CMK (cell line): ENCODE results near the gene MUC5AC.

Experiments used
- DNase-seq: peaks from one replicate; pipeline ENCODE4 v3.0.0-alpha.2; 2010; ENCODE audit warnings: low read depth

Gene MUC5AC

DNA sequence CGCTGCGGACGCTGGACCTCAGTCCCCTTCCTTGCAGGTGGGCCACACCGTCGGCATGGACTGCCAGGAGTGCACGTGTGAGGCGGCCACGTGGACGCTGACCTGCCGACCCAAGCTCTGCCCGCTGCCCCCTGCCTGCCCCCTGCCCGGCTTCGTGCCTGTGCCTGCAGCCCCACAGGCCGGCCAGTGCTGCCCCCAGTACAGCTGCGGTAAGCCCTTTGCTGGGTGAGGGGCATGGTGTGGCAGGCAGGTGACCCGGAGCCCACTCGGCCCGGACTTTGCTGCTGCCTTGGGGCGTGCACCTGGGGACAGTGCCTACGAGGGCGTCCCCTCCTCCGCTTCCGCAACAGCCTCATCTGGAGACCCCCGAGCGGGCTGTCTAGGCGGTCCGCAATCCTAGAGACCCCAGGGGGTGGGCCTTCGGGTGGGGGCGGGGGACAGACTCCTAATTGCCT, 39.7 kb downstream of the MUC5AC start:
- no peak for DNase-seq

DNA sequence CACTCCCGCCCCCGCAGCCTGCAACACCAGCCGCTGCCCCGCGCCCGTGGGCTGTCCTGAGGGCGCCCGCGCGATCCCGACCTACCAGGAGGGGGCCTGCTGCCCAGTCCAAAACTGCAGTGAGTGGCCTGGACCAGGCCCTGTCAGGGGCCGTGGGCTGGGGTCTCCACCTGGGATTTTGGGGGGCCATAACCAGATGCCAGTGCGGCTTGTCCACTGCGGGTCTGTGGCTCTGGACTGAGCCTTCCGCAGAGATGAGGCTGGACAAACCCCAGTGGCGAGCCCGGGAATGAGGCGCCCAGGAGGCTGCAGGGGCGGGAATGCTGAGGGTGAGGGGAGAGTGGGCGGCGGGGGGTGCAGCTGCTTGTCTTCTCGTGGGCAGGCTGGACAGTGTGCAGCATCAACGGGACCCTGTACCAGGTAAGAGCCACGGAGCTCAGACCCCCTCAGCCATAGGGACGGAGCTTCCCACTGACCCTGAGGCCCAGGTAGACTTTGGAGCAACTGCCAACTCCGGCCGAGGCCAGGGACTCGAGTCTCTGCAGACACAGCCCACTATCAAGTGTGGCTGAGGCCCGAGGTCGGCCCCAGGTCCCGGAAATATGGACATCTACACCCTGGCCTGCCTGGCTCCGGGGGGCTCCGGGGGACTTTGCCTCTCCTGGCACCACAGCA, 40.3 kb downstream of the MUC5AC start:
- DNase-seq: no peak

DNA sequence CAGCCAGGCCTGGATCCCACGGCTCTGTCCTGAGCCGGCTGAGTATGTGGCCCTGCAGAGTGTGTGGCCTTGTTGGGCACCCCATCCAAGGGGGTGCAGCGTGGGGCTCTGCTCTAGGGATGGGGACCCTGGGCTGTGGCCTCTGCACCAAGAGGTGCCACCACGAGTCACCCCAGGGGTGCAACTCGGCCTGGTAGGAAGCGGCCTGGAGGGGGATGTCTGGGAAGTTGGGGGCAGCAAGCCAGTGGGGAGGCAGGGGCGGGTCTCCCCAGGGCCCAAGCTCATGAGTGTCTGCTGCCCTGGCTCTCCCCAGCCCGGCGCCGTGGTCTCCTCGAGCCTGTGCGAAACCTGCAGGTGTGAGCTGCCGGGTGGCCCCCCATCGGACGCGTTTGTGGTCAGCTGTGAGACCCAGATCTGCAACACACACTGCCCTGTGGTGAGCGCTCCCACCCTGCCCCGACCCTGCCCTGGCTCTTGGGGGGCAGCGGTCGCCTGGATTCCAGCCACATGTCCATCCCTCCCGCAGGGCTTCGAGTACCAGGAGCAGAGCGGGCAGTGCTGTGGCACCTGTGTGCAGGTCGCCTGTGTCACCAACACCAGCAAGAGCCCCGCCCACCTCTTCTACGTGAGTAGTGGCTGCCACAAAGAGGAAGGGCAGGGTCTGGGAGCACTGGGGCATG, 40.9 kb downstream of the MUC5AC start:
- DNase-seq: no peak

DNA sequence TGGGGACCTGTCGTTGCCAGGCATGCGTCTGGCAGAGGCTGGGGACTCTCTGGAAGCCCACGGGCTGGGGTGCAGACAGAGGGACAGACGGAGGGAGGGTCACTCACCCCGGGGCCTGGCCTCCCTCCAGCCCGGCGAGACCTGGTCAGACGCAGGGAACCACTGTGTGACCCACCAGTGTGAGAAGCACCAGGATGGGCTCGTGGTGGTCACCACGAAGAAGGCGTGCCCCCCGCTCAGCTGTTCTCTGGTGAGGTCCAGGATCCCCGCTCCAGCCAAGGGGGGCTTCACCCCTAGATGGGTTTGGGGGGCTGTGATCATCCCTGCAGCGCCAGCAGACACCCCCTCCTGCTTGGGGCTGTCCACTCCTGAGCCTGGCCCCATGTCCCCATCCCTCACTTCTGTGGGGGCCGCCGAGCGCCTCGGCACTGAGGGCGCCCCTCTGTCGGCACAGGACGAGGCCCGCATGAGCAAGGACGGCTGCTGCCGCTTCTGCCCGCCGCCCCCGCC, 41.5 kb downstream of the MUC5AC start:
- DNase-seq: no peak

DNA sequence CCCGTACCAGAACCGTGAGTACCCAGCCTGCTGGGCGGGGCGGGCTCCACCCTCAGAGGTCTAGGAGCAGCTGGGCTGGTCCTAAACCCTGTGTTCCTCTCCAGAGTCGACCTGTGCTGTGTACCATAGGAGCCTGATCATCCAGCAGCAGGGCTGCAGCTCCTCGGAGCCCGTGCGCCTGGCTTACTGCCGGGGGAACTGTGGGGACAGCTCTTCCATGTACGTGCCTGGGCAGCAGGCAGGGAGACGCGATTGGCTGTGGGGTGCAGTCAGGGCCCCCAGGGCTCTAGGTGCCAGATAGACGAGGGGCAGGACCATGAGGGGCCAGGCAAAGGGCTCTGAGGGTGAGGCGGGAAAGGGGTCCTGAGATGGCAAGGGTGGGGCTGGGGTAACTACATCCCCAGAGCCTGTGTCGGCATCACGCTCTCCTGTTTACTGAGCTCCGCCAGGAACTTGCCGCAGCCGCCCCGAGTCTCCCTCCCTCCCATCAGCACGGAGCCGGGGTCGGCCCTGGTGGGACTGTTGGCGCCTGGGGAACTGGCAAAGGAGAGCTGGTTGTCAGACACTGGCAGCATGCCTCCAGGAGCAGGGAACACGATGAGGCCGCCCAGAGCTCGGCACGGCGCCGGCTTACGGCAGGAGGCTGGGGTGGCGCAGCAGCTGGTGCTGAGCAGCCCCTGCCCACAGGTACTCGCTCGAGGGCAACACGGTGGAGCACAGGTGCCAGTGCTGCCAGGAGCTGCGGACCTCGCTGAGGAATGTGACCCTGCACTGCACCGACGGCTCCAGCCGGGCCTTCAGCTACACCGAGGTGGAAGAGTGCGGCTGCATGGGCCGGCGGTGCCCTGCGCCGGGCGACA, 42.2 kb downstream of the MUC5AC start:
- DNase-seq: no peak

DNA sequence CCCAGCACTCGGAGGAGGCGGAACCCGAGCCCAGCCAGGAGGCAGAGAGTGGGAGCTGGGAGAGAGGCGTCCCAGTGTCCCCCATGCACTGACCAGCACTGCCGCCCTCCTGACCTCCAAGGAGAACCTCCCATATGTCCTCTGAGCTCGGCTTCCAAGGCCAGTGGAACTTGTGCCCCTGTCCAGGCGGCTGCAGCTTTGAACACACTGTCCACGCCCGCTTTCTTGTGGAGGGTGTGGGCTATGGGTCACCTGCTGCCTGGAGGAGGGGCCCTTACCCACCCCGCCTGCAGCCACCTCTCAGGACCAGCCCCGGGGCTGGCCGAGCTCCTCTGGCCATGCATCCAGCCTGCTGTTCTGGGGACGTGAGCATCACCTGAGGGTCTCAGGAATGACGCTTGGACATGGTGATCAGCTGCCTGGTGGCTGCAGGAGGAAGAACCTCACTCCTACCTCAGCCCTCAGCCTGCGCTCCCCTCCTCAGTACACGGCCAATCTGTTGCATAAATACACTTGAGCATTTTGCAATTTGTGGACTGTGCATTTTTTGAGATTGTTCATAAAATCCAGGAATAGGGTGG, 42.9 kb downstream of the MUC5AC start:
- DNase-seq: no peak

DNA sequence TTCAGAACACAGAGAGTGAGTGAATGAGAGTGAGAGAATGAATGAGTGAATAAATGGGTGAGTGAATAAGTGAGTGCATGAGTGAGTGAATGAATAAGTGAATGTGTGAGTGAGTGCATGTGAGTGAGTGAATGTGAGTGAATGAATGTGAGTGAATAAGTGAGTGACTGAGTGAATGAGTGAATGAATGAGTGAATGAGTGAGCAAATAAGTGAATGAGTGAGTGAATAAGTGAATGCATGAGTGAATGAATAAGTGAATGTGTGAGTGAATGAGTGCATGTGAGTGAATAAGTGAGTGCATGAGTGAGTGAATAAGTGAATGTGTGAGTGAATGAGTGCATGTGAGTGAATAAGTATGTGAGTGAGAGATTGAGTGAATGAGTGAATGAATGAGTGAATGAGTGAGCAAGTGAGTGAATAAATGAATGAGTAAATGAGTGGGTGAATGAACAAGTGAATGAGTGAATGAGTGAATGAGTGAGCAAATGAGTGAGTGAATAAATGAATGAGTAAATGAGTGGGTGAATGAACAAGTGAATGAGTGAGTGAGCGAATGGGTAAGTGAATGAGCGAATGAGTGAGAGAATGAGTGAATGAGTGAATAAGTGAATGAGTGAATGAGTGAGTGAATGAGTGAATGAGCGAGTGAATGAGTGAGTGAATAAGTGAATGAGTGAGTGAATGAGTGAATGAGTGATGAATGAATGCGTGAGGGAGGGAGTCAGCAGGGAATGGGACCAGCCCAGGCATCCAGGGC, 43.8 kb downstream of the MUC5AC start:
- DNase-seq: no peak

DNA sequence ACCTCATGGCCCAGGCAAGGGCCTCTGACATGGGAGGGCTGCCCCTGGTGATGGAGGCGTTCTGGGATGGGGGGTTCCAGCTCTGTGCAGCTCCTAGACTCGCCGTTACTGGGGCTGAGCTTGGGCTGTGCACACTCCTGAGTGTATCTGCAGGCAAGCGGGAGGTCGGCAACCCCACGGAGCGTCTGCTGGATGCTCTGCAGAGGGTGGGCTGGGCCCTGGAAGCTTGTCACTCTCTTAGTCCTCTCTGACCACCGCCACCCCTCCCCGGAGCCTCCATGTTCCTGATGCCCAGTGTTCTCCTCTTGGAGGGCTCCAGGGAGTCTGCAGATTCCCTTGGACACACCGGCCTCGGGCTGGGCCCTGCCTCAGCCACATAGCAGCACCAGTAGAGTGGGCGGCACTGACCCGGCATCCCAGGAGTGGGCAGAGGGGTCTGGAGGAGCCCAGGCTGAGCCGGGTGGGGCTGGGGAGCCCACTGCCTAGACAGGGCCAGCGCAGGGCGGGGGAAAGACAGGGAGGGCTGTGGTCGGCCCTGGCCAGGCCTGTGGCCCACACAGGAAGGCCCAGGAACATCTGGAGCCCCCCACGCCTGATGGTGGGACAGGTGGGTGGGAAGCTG, 44.5 kb downstream of the MUC5AC start:
- DNase-seq: no peak

DNA sequence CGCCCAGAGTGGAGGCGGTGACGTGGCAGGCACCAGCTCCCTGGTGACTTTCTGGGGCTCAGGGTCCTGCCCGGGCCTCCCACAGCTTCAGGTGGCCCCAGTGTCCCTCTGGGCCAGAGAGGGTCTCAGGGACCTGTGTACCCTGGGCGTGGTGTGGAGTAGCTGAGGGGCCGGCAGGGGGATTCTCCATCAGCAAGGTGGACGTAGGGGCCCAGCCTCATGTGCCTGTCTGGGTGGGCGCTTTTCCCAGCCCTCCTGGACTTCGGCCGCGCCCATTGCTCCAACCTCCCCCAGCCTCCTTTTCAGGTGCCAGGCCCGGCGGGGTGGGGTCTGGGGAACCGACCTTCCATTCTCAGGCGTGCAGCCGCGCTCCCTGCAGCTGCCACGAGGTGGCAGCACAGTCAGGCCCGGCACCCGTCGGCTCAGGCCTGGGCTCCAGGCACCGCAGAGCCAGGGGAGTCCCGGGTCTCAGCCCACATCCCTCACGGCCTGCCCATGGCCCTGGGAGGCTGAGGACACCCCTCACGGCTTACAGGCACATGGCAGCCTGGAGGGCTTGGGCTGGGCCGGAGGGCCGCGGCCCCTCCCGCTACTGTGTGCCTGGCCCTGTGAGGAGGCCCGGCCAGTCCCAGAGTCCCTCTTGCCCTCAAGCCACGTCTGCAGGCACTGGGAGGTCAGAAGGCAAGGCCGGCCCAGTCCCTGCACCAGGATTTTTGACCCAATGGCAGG, 45.2 kb downstream of the MUC5AC start:
- DNase-seq: no peak

DNA sequence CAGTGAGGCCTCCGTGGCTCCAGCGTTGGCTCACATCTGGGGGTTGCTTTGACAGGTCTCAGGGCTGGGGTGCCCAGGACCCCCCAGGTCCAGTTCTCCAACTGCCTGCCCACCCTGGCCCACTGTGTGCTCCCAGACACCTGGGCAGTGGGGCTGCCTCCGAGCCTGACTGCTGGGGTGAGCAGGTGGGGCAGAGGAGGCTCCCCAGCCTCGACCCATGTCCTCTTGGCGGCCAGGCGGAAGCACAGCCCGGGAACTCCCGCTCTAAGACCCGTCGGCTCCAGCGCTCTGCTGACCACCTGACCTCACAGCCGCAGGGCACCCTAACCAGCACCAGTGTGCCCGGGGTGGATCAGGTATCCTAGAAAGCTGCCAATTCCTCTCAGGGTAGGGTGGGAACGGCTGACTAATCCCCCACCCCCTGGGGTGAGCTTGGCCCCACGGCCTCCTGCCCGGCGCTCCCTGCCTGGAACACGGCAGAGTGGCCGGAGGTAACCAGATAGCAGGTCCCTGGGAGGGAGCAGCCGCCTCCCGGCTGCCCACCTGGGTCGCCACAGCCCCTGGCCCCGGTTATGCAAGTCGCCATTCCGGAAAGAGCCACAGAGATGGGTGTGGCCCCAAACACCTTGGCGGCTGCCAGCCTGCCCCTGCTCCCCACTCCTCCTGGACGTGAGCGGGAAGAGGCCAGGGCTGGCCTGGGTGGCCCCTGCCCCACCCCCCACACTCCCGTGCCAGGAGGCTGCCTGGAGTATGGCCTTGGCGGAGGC, 45.9 kb downstream of the MUC5AC start:
- DNase-seq: no peak

DNA sequence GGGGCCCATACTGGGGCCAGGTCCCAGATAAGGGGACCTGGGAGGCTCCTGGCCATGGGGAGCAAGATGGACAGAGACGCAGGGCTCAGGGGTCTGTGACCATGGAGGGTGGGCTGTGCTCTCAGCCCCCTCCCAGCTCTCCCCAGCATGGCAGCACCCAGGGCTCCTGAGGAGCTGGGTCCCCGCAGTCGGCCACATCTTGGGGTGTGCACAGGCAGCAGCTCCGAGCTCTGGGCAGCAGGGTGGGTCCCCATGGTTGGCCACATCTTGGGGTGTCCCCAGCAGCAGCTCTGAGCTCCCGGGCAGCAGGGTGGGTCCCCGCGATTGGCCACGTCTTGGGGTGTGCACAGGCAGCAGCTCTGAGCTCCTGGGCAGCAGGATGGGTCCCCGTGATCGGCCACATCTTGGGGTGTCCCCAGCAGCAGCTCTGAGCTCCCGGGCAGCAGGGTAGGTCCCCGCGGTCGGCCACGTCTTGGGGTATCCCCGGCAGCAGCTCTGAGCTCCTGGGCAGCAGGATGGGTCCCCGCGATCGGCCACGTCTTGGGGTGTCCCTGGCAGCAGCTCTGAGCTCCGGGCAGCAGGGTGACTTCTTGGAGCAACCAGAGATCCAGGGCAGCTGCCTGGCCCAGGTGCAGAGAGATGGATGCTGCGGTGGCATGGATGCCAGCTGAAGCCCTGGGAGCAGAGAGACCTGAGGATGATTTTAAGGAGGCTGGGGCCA, 46.8 kb downstream of the MUC5AC start:
- no peak for DNase-seq

DNA sequence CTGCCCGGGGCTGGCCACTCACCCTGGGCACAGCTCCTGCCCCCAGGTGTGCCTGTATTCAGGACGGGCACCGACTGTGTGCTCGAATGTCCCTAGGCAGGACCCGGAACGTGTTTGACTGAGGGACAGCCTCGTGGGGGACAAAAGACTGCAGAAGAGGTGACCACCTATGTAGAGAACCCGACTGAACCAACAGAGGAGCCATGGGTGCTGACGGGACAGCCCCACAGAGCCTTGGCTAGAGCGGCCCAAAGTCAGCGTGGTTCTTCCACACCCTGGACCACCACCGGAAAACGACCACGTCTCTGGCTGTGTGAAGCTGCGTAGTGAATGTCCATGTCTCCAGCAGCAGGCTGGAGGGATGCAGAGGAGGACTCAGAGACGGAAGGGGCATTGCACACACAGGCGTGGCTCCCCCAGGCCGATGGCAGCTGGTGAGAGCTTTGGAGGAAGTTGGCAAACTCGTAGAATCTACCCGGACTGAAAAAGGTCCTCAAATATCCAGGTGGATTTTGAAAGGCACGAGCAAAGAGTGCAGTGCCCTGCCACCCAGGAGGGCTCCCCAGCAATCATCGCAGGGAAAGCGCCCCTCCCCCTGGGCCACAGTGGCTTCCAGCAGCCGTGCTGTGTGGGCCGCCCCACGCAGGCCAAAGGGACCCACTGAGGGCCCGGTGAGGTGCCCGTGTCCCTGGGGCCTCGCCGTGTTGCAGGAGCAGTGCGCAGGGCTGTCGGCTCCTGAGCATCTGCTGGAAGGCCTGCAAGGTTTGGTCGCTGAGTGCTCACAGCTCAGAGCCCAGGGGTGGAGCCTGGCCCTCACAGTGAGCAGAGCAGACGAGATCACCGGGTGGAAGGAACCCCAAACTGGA, 47.6 kb downstream of the MUC5AC start:
- no peak for DNase-seq

DNA sequence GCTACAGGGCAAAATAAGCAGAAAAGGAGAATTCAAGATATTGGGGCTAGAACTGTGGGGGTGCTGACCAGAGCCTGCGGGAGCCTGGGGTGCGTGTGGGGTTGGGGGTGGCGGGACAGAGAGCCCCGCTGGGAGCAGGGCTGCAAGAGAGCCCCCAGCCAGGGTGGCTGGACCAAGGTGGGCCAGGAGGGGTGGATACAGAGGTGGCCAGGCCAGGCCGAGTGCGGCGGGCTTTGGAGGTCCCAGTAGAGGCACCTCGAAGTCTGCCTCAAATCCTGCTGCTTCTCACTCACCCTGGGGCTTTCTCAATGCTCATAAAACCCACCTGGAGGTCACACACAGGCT, 48.2 kb downstream of the MUC5AC start:
- no peak for DNase-seq

DNA sequence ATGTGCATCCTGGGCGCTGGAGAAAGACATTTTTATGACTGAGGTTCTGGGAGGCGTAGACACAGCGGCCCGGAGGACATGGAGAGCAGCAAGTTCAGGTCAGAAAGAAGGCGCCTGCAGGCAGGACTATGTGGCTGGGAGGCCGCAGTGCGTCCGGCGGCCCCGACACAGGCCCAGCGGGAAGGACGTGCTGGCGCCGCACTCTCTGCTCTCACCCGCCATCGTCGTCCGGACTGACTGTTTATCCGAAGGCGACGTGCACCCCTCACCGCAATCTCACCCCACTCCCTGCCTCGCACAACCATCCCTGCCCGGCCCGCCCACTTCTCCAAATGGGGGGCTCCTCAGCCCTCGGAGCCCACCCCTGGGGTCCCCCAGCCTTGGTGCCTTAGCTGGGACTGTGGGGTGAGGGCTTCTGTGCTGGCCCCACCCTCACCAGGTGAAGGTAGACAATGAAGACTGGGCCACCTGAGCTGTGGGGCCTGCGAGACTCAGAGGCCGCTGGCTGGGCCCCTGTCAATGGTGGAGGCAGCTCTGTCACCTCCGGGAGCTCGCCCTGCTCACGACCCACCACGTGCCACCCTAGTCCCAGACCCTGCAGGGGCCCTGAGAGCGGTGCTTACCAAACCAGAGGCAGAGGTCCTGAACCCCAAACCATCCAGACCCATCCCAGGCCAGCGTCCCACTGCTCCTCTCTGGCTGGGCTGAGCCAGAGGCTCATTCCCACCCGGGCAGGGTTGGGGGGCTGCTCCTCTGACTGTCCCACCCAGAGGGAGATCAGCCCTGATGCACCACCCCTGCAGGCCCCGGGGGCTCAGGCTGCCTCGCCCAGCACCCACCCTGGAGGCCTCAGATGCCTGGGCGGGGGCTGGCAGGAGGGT, 48.9 kb downstream of the MUC5AC start:
- no peak for DNase-seq

DNA sequence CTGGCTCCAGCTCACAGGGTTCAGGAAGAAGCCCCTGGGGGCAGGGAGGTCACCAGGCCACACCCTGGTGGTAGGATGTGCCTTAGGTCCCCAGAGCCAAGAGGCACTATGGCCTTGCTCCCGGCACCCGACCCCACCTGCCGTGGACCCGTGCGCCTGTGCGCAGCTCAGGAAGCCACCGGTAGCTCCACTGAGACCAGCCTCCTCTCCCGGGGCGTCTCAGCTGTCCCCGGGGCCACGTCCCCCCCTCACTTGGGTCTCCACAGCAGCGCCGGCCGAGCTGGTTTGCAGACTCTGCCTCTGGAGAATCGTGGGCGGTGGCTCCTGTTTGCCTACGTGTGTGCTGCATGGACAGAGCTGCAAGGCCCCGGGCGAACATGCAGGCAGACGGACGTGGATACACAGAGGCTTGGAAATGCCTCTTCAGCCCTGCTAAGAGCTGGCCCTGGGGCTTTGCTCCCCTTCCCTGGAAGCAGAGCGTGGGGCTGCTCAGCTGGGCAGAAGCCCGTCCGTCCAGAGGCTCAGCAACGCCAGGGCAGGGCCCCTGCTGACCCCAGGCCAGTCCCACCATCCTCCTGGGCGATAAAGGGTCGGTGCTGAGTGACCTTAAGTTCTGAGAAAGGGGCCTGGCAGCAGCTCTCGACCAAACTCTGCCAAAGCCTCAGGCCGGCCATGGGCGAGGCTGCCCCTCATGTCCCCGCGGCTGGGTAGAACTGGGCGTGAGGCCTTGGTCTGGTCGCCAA, 49.8 kb downstream of the MUC5AC start:
- DNase-seq: no peak

DNA sequence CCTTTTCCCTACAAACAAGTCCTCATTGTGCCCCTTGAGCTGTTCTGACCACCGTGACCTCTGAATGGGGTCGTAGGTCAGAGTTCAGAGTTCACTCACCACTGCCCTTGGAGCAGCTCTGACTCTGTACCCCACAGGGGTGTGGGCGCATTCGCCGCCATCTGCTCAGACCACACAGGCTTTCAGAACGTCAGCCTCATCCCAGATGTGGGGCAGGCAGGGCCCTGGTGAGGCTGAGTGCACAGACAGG, 50.3 kb downstream of the MUC5AC start:
- DNase-seq: no peak
